Spleen (tissue), 11 donors: Measurements from ENCODE around the gene VCPKMT. TPM values are rescaled to one million over a fixed set of nuclear protein-coding genes. Genes with fewer than 3 reads are reported as not detected.
A peak's percentile ranks its signal among the peaks of the same experiment; 100 is the strongest.

Experiments used
- DNase-seq: peaks from one replicate; pipeline ENCODE4 v3.0.0-alpha.2; 2020
- H3K27ac ChIP-seq, 8 donors: fragments of 200-600 bp; sonication (generic) in 7 of 8; 1 replicate in 4 of 8; 2 replicates in 4 of 8; pipeline versions ENCODE4 v1.5.0 to v1.8.0; 2016 to 2021; ENCODE audit warnings: inconsistent platforms in 4 of 8, mild to moderate bottlenecking in 4 of 8, moderate library complexity in 1 of 8
- H3K27me3 ChIP-seq, 7 donors: fragments of 200-600 bp; sonication (generic) in 6 of 7; replicated peaks in 1 of 7; 1 replicate in 4 of 7; 2 replicates in 3 of 7; pipeline versions ENCODE4 v1.5.0 to v1.8.0; 2016 to 2021; ENCODE audit warnings: inconsistent platforms in 3 of 7, mild to moderate bottlenecking in 1 of 7
- H3K36me3 ChIP-seq, 6 donors: fragments of 200-600 bp; sonication (generic) in 5 of 6; 1 replicate in 4 of 6; 2 replicates in 2 of 6; pipeline versions ENCODE4 v1.5.0 to v1.8.0; 2016 to 2021; ENCODE audit warnings: inconsistent platforms in 2 of 6
- H3K4me1 ChIP-seq, 6 donors: fragments of 200-600 bp; sonication (generic) in 5 of 6; 1 replicate in 3 of 6; 2 replicates in 3 of 6; pipeline versions ENCODE4 v1.5.0 to v1.8.0; 2016 to 2021; ENCODE audit warnings: inconsistent platforms in 3 of 6
- H3K4me3 ChIP-seq, 8 donors: fragments of 200-600 bp; sonication (generic) in 7 of 8; 1 replicate in 4 of 8; 2 replicates in 4 of 8; pipeline versions ENCODE4 v1.5.0 to v1.8.0; 2016 to 2021; ENCODE audit warnings: inconsistent platforms in 4 of 8, mild to moderate bottlenecking in 4 of 8, moderate library complexity in 2 of 8
- H3K9me3 ChIP-seq, 8 donors: fragments of 200-600 bp; sonication (generic) in 7 of 8; 1 replicate in 4 of 8; 2 replicates in 4 of 8; pipeline versions ENCODE4 v1.5.0 to v1.8.0; 2016 to 2021; ENCODE audit warnings: inconsistent platforms in 4 of 8
- POLR2A ChIP-seq, 3 donors: fragments of 450-650 bp; IDR thresholded peaks; one replicate each; pipeline ENCODE4 v1.5.1; 2017; ENCODE audit warnings: antibody characterized with exemption in 3 of 3, mild to moderate bottlenecking in 1 of 3
- POLR2AphosphoS5 ChIP-seq, 3 donors: sonication (generic); formaldehyde crosslinking; IDR thresholded peaks; one replicate each; pipeline ENCODE4 v1.5.1; 2017; ENCODE audit warnings: antibody characterized with exemption in 3 of 3
- WGBS, 5 donors: extraction: QIAGEN DNeasy Blood & Tissue Kit in 3 of 5; methylation state at CpG; one replicate each; pipeline versions ENCODE4 v1.1.5 to v1.1.7; 2013 to 2018; 5-methylcytosine and 5-hydroxymethylcytosine counted together
- intact Hi-C: fragments of 100-400 bp; cut with DNase I; formaldehyde crosslinking; loops from one replicate; pipeline ENCODE4 v1.15.0; 2023; ENCODE audit warnings: low total_unique reads
- polyA plus RNA-seq, 3 donors: library from polyadenylated mRNA; stranded (reverse); fragments of 200-250 nt; gene quantifications; one replicate each; pipeline ENCODE4 v1.2.1, GENCODE V29; 2013
- total RNA-seq, 7 donors: library from RNA; depleted of rRNA in 3 of 7; stranded (reverse); fragments of >200 nt in 3 of 7; fragmentation: NEBNext Ultra II Directional in 4 of 7; extraction: Animal tissue kit (Norgen Biotek cat#: 25700) in 4 of 7; gene quantifications; one replicate each; pipeline versions ENCODE4 v1.1.0 to v1.2.1, GENCODE V29; 2016 to 2021
- TF ChIP-seq, protein P1 (sequence below), 11 experiments: fragments of 200-600 bp in 7 of 11; fragments of 450-650 bp in 4 of 11; sonication (generic) in 4 of 11; IDR thresholded peaks in 8 of 11; conservative IDR thresholded peaks in 3 of 11; 1 replicate in 7 of 11; 2 replicates in 4 of 11; pipeline versions ENCODE4 v1.4.0 to v1.8.0; 2016 to 2021; ENCODE audit warnings: antibody characterized with exemption in 11 of 11, inconsistent platforms in 4 of 11, mild to moderate bottlenecking in 1 of 11
- donor health status: healthy with polysubstance abuse.
- donor health status: DM: no; HTN: no; CAD: no; lungs with moderate emphysema.
- donor health status: DM: no; HTN: no; CAD: no.
- donor health status: Bipolar disorder and iron deficiency.
- donor health status: healthy.
- donor health status: DM: no; HTN: no; CAD: no.
- donor health status: DM: yes; HTN: yes; CAD: no.

Gene VCPKMT
- total and polyA plus RNA-seq, 10 donors: 9.2 to 28.8 (median 12.3) TPM

DNA sequence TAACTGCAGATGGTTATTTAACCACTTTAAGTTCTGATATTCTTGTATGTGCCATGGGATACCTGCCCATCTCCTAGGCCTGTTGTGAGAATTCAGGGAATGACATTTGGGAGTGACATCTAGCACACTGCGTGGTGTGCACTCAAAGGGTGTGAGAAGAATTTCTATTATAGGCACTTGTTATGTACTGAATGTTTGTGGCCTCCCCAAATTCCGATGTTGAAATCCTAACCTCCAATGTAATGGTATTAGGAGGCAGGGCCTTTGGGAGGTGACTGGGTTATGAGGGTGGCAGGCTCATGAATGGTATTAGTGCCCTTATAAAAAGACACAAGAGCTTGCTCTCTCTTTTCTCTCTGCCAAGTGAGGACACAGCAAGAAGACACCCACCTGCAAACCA is 27.6 kb downstream of the VCPKMT start:
- H3K27ac ChIP-seq: peak overlapping the region in 3 of 8 donors; percentile 92 to 98 (median 93)
- DNase-seq: no peak
- no peaks in the 10 kb centered on the region for H3K27me3 ChIP-seq
- H3K36me3 ChIP-seq: peaks cover 0 to 27% (median 0%) of the 10 kb centered on the region in 6 donors
- H3K9me3 ChIP-seq: no peaks in the 10 kb centered on the region
- H3K4me1 ChIP-seq: peaks cover 24 to 94% (median 62%) of the 10 kb centered on the region in 6 donors
- H3K4me3 ChIP-seq: no peak overlapping the region
- intact Hi-C loops: no loop called here
- 47 to 81% (median 49%) methylated on average over 2 of the region's 2 CpGs for WGBS, 5 donors
- TF ChIP-seq POLR2AphosphoS5 (IDR thresholded peaks at IDR 0.05) (no peak), POLR2A (IDR thresholded peaks at IDR 0.05) (no peak)
- TF ChIP-seq, protein P1, sequence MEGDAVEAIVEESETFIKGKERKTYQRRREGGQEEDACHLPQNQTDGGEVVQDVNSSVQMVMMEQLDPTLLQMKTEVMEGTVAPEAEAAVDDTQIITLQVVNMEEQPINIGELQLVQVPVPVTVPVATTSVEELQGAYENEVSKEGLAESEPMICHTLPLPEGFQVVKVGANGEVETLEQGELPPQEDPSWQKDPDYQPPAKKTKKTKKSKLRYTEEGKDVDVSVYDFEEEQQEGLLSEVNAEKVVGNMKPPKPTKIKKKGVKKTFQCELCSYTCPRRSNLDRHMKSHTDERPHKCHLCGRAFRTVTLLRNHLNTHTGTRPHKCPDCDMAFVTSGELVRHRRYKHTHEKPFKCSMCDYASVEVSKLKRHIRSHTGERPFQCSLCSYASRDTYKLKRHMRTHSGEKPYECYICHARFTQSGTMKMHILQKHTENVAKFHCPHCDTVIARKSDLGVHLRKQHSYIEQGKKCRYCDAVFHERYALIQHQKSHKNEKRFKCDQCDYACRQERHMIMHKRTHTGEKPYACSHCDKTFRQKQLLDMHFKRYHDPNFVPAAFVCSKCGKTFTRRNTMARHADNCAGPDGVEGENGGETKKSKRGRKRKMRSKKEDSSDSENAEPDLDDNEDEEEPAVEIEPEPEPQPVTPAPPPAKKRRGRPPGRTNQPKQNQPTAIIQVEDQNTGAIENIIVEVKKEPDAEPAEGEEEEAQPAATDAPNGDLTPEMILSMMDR (IDR thresholded peaks at IDR 0.05 in 8 of 11, conservative IDR thresholded peaks at IDR 0.05 in 3 of 11): no peak

DNA sequence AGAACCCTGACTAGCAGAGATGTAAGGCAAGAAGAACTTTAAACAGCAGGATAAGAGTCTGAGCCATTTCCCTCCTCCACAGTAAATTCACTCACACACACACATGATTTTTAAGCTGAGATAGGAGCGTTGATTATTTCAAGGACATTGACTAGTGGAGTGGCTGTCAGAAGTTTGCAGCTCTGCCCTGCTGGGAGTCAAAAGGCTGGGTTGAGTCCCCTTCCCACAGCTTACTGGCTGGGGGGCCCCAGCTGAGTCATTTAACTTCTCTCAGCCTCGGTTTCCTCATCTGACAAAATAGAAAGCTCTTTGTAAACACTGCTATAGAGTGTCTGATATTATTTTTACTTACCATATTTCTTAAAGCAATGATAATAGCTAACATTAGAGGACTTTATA is 28.3 kb downstream of the VCPKMT start:
- Histone ChIP-seq H3K36me3 (peaks cover 0 to 27% (median 0%) of the 10 kb centered on the region in 6 donors), H3K4me3 (no peak overlapping the region), H3K27me3 (no peaks in the 10 kb centered on the region), H3K27ac (peak overlapping the region; percentile 57 to 98 (median 92)), H3K4me1 (peaks cover 27 to 94% (median 66%) of the 10 kb centered on the region in 6 donors), H3K9me3 (no peaks in the 10 kb centered on the region)
- TF ChIP-seq POLR2A (IDR thresholded peaks at IDR 0.05) (no peak), POLR2AphosphoS5 (IDR thresholded peaks at IDR 0.05) (no peak)
- TF ChIP-seq, protein P1 (IDR thresholded peaks at IDR 0.05 in 8 of 11, conservative IDR thresholded peaks at IDR 0.05 in 3 of 11): no peak
- no peak for DNase-seq
- WGBS, 5 donors: 57 to 81% (median 78%) methylated on average over 2 of the region's 2 CpGs
- intact Hi-C loops: no loop called here

DNA sequence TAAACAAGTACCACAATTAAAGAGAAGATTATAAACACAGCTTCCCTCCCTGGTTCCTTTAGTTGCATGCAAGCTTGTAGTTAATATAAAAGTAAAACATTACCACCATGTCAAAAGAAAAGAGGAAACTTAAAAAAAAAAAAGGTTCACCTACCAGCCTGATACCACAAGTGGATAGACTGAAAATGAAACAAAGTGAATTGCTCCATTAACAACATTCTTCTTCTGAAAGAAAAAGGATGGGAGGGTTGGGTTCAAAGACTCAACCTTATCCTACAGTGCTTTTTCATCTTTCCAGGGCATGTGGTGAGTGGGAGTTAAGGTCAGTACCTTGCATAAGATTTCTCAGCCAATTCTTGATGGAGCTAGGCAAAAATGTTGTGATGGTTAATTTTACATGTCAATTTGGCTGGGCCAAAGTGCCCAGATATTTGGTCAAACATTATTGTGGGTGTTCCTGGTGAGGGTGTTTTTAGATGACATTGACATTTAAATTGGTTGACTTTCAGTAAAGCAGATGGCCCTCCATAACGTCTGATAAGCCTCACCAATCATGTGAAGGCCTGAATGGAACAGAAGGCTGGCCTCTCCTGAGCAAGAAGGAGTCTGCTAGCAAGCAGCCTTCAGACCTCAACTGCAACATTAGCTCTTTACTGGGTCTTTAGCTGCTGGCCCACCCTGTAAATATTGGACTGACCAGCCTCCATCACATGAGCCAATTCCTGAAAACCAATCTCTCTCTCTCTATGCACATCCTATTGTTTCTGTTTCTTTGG is 28.8 kb downstream of the VCPKMT start:
- WGBS, 5 donors: 20 to 73% (median 50%) methylated on average over 1 of the region's 1 CpG
- peaks cover 24 to 94% (median 67%) of the 10 kb centered on the region in 6 donors for H3K4me1 ChIP-seq
- H3K27ac ChIP-seq: peak overlapping the region; percentile 57 to 98 (median 92)

DNA sequence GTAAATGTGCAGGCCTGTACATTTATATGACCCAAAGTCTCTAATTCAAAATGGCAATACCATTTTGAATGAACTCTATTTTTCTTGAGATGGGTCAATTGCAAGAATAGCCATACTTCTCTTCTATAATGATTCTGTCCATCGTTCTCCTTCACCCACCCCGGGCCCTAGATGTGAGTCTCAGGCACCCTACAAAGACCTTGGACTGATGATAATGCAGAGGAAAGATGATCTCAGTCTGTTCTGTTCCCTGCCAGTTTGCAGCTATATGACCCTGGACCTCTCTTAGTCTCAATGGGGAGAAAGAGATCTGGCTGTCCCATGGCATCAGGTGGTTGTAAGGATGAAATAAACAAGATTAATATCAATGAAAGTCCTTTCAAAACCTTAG is 30.1 kb downstream of the VCPKMT start:
- DNase-seq: no peak
- Histone ChIP-seq H3K9me3 (no peaks in the 10 kb centered on the region), H3K36me3 (peaks cover 0 to 15% (median 0%) of the 10 kb centered on the region in 6 donors), H3K27ac (peak overlapping the region; percentile 85 to 98 (median 92)), H3K4me3 (no peak overlapping the region), H3K27me3 (no peaks in the 10 kb centered on the region), H3K4me1 (peaks cover 24 to 94% (median 69%) of the 10 kb centered on the region in 6 donors)
- WGBS, 5 donors: 69 to 87% (median 80%) methylated on average over 2 of the region's 2 CpGs
- TF ChIP-seq POLR2AphosphoS5 (IDR thresholded peaks at IDR 0.05) (no peak), POLR2A (IDR thresholded peaks at IDR 0.05) (no peak)
- TF ChIP-seq, protein P1 (IDR thresholded peaks at IDR 0.05 in 8 of 11, conservative IDR thresholded peaks at IDR 0.05 in 3 of 11): no peak
- intact Hi-C loops: no loop called here

More for the DNA sequence above, 28.8 kb downstream of the VCPKMT start:
- Histone ChIP-seq H3K4me3 (no peak overlapping the region), H3K36me3 (peaks cover 0 to 27% (median 0%) of the 10 kb centered on the region in 6 donors), H3K9me3 (no peaks in the 10 kb centered on the region), H3K27me3 (no peaks in the 10 kb centered on the region)
- TF ChIP-seq POLR2AphosphoS5 (IDR thresholded peaks at IDR 0.05): no peak
- no peak for DNase-seq
- intact Hi-C loops: no loop called here
